LNCAP (cell line): ENCODE results near the gene ITGB7.

ENCODE experiments used
- TF ChIP-seq, protein P1 (sequence below): fragments of 450-650 bp; IDR thresholded peaks from 2 replicates; pipeline ENCODE4 v1.5.1; 2017; ENCODE audit warnings: mild to moderate bottlenecking

The ITGB7 gene

DNA sequence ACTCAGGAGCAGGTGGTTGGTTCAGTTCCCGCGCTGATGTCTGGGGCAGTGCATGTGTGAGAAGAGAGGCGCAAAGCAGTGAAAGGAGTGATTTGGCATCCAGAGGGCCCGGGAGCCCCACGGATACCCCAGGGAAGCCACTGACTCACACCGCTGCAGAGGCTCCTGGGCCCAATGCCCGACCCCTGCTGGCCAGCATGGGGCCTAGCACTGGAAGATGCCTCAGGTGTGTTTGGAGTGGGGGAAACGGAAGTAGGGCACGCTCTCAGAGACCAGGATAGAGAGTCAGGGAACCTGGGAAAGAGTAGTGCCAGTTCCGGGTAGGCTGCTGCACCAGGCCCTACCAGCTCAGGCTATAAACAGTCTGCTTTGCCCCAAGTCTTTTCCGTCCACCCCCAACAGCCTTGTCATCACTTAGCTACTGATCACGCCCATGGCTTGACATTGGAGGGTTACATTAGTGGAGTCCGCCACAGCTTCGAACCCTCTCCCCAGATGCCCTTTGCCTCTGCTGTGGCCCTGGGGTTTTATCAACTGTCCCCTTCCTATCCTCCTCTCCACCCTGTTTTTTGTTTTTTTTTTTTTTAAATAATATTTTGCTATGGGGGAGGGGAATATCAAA, 16.8 kb downstream of the ITGB7 start:
- TF ChIP-seq, protein P1, sequence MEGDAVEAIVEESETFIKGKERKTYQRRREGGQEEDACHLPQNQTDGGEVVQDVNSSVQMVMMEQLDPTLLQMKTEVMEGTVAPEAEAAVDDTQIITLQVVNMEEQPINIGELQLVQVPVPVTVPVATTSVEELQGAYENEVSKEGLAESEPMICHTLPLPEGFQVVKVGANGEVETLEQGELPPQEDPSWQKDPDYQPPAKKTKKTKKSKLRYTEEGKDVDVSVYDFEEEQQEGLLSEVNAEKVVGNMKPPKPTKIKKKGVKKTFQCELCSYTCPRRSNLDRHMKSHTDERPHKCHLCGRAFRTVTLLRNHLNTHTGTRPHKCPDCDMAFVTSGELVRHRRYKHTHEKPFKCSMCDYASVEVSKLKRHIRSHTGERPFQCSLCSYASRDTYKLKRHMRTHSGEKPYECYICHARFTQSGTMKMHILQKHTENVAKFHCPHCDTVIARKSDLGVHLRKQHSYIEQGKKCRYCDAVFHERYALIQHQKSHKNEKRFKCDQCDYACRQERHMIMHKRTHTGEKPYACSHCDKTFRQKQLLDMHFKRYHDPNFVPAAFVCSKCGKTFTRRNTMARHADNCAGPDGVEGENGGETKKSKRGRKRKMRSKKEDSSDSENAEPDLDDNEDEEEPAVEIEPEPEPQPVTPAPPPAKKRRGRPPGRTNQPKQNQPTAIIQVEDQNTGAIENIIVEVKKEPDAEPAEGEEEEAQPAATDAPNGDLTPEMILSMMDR: peak; percentile 74

DNA sequence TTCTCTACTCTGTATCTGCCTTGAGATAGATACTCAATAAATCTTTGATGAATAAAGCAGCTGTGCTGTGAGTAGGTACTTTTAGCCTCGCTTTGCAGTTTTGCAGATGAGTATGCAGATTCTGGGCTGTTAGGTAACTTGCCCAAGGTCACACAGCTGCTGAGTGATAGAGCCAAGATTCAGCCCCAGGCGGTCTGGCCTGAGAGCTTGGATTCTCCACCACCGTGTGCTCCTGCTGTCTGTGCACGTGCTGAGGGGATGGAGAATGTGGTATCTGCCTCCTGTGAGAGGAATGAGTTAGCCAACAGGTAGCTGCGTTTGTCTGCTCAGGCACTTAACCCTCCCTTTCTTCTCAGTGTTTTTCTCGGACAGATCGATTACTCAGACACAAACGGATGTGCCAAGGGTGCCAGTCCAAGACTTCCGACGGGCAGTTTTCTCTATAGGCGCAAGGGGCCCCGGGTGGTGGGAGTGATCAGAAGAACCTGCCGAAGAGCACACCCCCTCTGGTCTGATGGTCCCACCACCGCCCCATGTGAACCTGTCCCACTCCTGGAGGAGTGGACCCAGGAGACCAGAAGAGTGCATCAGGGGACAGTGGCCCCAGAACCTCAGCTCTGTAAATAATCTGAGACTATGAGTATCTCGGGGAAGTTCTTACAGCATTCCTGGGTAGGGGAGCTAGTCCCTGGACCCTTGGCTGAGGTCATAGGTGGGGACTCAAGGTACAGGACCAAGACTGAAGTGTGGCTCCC, 19.7 kb downstream of the ITGB7 start:
- TF ChIP-seq, protein P1: no peak

DNA sequence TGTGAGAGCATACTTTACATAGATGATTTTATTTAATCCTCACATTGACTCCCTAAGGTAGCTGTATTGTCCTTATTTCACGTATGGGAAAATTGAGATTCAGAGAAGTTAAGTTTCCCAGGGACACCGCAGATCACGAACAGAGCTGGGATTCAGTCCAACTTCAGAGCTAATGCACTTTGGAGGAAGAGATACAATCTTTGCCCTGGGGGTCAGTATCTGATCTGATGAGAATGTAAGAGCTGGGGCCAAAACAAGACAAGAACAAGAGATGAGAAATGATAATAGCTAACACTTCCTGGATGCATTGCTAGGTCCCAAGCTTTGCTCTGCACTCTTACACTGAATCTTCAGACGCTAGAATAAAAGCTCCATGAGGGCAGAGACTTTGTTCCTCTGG, 20.3 kb downstream of the ITGB7 start:
- TF ChIP-seq, protein P1: no peak

DNA sequence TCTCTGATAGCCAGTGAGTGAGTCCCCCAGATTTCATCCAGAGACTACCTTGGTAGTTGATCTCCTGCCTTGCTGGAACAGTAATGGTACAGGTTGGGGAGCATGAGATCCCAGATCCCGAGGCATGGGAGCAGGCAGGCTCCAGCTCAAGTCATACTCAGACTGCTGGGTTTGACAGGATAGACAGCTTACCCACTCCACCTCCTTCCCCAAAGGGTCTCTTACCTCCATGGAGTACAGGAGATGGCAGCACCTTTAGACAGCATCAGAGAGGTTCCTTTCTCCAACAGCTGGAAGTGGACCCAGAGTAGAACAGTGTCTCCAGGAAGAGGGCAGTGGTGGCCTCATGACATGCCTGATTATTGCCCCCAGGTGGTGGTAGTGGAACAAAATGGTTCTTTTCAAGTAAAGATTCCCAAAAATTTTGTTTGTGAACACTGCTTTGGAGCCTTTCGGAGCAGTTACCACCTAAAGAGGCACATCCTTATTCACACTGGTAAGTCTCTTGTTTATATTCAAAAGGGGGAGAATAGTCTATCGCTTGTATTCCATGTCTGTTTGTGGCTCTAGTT, 21.4 kb downstream of the ITGB7 start:
- TF ChIP-seq, protein P1: no peak

DNA sequence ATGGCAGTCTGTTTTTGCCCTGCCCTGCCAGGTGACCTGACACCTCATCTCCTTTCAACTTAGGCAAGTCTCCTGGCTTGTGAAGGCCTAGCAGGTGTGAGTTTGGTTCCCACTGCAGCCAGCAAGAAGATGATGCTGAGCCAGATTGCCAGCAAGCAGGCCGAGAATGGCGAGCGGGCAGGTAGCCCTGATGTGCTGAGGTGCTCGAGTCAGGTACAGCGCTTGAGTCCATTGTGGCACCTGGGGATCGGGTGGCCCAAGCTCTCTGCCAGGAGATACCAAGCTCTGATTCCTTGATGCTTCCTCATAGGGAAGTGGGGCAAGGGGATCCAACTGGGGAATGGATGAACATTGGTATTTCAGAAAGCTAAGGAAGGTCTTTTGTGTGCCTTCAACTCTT, 22.2 kb downstream of the ITGB7 start:
- TF ChIP-seq, protein P1: no peak

DNA sequence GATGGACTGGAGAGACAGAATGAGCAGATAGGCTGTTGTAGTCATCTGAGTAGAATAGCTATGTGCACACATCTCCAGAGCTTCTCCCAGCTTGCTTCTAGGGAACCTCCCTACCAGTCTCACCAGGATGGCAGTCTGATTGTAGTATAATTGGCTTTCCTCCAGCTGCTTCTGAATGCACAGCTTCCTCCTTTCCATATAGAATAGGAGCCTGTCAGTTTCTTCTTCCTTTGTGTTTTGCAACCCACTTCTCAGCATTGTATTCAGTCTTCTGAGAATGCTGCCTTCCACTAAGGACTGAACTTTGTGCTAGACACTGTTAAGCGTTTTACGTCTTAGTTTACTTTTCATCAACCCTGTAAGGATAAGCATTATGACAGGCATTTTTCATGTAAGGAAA, 24.1 kb downstream of the ITGB7 start:
- TF ChIP-seq, protein P1: no peak

DNA sequence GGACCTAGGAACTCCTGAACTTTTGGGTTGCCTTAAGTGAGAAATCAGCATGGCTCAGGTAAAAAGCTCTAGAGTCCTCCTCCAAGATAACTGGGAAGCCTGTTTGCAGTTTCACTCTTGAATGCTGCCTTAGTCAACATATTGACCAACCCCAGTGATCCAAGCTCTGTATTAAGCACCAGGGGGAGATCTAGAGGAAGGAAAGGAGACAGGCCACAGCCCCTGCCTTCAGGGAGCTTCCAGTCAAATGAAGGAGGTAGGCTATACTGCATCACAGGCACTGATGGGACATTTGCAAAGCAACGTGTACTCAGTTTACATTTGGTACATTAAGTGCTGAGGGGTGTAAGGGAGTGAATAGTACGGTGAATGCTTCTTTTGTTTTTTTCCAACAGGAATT, 25.1 kb downstream of the ITGB7 start:
- TF ChIP-seq, protein P1: no peak
